Spleen (tissue), 7 donors: ENCODE results near the gene KCNAB1.

ENCODE experiments used
- POLR2A ChIP-seq, 3 donors: fragments of 450-650 bp; IDR thresholded peaks; one replicate each; pipeline ENCODE4 v1.5.1; 2017; ENCODE audit warnings: antibody characterized with exemption in 3 of 3, mild to moderate bottlenecking in 1 of 3
- TF ChIP-seq, protein P1 (sequence below), 11 experiments: fragments of 200-600 bp in 7 of 11; fragments of 450-650 bp in 4 of 11; sonication (generic) in 4 of 11; IDR thresholded peaks in 8 of 11; conservative IDR thresholded peaks in 3 of 11; 1 replicate in 7 of 11; 2 replicates in 4 of 11; pipeline versions ENCODE4 v1.4.0 to v1.8.0; 2016 to 2021; ENCODE audit warnings: antibody characterized with exemption in 11 of 11, inconsistent platforms in 4 of 11, mild to moderate bottlenecking in 1 of 11
- donor health status: DM: no; HTN: no; CAD: no; lungs with moderate emphysema.
- donor health status: DM: no; HTN: no; CAD: no.
- donor health status: DM: no; HTN: no; CAD: no.

DNA sequence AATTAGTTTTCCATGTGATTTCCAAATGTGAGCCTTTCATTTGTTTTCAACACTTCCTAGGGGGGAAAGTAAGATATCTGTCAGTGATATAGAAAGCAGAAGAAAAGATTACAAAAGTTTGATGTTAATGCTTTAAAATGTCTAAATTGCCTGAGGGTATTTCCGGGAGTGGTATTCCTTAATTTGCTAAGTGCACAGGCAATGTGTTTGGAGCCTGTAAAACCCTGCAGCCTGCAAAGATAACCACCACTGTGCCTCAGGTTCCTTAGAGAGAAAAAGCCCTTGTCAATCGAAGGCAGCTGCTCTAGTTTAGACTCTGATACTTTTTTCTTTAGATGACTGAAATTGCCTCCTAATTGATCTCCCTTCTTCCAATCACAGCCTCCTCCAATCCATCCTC, 279.7 kb downstream of the KCNAB1 start:
- TF ChIP-seq, protein P1, sequence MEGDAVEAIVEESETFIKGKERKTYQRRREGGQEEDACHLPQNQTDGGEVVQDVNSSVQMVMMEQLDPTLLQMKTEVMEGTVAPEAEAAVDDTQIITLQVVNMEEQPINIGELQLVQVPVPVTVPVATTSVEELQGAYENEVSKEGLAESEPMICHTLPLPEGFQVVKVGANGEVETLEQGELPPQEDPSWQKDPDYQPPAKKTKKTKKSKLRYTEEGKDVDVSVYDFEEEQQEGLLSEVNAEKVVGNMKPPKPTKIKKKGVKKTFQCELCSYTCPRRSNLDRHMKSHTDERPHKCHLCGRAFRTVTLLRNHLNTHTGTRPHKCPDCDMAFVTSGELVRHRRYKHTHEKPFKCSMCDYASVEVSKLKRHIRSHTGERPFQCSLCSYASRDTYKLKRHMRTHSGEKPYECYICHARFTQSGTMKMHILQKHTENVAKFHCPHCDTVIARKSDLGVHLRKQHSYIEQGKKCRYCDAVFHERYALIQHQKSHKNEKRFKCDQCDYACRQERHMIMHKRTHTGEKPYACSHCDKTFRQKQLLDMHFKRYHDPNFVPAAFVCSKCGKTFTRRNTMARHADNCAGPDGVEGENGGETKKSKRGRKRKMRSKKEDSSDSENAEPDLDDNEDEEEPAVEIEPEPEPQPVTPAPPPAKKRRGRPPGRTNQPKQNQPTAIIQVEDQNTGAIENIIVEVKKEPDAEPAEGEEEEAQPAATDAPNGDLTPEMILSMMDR (IDR thresholded peaks at IDR 0.05 in 8 of 11, conservative IDR thresholded peaks at IDR 0.05 in 3 of 11) = no peak
- TF ChIP-seq POLR2A (IDR thresholded peaks at IDR 0.05) = no peak
